ENCODE data around the gene GAGE12C.
"Not testable (repeated sequence)": the region's sequence is repeated elsewhere in the genome, so short reads cannot be mapped to it uniquely, and the experiment has no call there.

GAGE12C gene, protein sequence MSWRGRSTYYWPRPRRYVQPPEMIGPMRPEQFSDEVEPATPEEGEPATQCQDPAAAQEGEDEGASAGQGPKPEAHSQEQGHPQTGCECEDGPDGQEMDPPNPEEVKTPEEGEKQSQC

DNA sequence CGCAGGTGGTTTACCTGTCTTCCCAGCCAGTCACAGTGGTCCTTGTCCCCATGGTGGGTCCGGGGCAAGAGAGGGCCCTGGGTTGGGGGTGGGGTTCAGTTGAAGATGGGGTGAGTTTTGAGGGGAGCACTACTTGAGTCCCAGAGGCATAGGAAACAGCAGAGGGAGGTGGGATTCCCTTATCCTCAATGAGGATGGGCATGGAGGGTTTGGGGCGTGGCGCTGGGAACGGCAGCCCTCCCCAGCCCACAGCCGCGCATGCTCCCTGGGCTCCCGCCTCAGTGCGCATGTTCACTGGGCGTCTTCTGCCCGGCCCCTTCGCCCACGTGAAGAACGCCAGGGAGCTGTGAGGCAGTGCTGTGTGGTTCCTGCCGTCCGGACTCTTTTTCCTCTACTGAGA, at the start of gene GAGE12C:
GAGE12C (plus strand) TSS at position 301 of the 400 bp plus-strand sequence. CDS start 1,155 bp downstream, outside the sequence.
- POLR2A ChIA-PET; DNase-seq (ENCODE audit: low read depth, low spot score); CTCF ChIA-PET: not testable (repeated sequence)

DNA sequence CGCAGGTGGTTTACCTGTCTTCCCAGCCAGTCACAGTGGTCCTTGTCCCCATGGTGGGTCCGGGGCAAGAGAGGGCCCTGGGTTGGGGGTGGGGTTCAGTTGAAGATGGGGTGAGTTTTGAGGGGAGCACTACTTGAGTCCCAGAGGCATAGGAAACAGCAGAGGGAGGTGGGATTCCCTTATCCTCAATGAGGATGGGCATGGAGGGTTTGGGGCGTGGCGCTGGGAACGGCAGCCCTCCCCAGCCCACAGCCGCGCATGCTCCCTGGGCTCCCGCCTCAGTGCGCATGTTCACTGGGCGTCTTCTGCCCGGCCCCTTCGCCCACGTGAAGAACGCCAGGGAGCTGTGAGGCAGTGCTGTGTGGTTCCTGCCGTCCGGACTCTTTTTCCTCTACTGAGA, 9.5 kb downstream of the GAGE12C start, which contains the start of gene GAGE12D:
GAGE12D (plus strand) TSS at position 301 of the 400 bp plus-strand sequence. CDS start 1,155 bp downstream, outside the sequence.
- POLR2A ChIA-PET: not testable (repeated sequence)

More for the DNA sequence above, at the start of gene GAGE12C:
- not testable (repeated sequence) for H3K4me3 ChIP-seq (ENCODE audit: low read depth, low read length)

DNA sequence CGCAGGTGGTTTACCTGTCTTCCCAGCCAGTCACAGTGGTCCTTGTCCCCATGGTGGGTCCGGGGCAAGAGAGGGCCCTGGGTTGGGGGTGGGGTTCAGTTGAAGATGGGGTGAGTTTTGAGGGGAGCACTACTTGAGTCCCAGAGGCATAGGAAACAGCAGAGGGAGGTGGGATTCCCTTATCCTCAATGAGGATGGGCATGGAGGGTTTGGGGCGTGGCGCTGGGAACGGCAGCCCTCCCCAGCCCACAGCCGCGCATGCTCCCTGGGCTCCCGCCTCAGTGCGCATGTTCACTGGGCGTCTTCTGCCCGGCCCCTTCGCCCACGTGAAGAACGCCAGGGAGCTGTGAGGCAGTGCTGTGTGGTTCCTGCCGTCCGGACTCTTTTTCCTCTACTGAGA, 19.0 kb downstream of the GAGE12C start, which contains the start of gene GAGE12E:
GAGE12E (plus strand) TSS at position 301 of the 400 bp plus-strand sequence. CDS start 1,155 bp downstream, outside the sequence.
- POLR2A ChIA-PET: not testable (repeated sequence)

More for the DNA sequence above, 9.5 kb downstream of the GAGE12C start, which contains the start of gene GAGE12D:
- H3K4me3 ChIP-seq (ENCODE audit: low read depth, low read length); DNase-seq (ENCODE audit: low read depth, low spot score); CTCF ChIA-PET: not testable (repeated sequence)

DNA sequence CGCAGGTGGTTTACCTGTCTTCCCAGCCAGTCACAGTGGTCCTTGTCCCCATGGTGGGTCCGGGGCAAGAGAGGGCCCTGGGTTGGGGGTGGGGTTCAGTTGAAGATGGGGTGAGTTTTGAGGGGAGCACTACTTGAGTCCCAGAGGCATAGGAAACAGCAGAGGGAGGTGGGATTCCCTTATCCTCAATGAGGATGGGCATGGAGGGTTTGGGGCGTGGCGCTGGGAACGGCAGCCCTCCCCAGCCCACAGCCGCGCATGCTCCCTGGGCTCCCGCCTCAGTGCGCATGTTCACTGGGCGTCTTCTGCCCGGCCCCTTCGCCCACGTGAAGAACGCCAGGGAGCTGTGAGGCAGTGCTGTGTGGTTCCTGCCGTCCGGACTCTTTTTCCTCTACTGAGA, 28.6 kb downstream of the GAGE12C start, which contains the start of gene GAGE12F:
GAGE12F (plus strand) TSS at position 301 of the 400 bp plus-strand sequence. CDS start 1,155 bp downstream, outside the sequence.
- CTCF ChIA-PET; DNase-seq (ENCODE audit: low read depth, low spot score); POLR2A ChIA-PET; H3K4me3 ChIP-seq (ENCODE audit: low read depth, low read length): not testable (repeated sequence)

More for the DNA sequence above, 19.0 kb downstream of the GAGE12C start, which contains the start of gene GAGE12E:
- CTCF ChIA-PET; DNase-seq (ENCODE audit: low read depth, low spot score); H3K4me3 ChIP-seq (ENCODE audit: low read depth, low read length): not testable (repeated sequence)

DNA sequence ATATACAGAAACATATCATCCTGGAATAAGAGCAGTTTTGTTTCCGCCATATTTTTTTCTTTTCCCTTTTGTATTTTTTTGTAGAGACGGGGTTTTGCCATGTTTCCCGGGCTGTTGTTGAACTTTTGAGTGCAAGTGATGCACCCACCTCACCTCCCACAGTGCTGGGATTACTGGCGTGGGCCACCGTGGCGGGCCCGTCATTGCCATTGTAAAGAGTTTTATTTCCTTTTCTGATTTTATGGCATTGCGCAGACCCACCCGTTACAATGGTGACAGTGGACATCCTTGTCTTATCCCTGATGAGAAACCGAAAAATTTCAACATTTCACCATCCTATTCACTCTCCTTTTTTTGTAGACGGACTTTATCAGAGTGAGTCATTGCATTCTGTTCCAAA, 36.8 kb downstream of the GAGE12C start:
- DNase-seq (ENCODE audit: low read depth, low spot score); POLR2A ChIA-PET; H3K4me3 ChIP-seq (ENCODE audit: low read depth, low read length); CTCF ChIA-PET: not testable (repeated sequence)

DNA sequence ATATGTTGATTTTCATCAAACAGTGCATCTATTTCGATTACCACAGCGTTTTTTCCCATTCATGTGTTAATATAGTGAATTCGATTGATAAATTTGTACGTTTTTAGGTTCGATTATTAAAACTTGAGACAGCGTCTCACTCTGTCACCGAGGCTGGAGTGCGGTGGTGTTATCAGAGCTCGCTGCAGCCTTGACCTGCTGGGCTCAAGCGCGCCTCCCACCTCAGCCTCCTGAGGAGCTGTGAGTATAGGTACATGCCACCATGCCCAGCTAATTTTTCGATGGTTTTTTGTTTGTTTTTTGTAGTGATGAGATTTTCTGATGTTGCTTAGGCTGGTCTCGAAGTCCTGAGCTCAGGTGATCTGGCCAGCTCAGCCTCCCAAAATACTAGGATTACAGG, 37.2 kb downstream of the GAGE12C start:
- CTCF ChIA-PET; POLR2A ChIA-PET; DNase-seq (ENCODE audit: low read depth, low spot score); H3K4me3 ChIP-seq (ENCODE audit: low read depth, low read length): not testable (repeated sequence)

DNA sequence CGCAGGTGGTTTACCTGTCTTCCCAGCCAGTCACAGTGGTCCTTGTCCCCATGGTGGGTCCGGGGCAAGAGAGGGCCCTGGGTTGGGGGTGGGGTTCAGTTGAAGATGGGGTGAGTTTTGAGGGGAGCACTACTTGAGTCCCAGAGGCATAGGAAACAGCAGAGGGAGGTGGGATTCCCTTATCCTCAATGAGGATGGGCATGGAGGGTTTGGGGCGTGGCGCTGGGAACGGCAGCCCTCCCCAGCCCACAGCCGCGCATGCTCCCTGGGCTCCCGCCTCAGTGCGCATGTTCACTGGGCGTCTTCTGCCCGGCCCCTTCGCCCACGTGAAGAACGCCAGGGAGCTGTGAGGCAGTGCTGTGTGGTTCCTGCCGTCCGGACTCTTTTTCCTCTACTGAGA, 38.1 kb downstream of the GAGE12C start, which contains the start of gene GAGE12G:
GAGE12G (plus strand) TSS at position 301 of the 400 bp plus-strand sequence. CDS start 1,155 bp downstream, outside the sequence.
- DNase-seq (ENCODE audit: low read depth, low spot score); H3K4me3 ChIP-seq (ENCODE audit: low read depth, low read length); POLR2A ChIA-PET; CTCF ChIA-PET: not testable (repeated sequence)

DNA sequence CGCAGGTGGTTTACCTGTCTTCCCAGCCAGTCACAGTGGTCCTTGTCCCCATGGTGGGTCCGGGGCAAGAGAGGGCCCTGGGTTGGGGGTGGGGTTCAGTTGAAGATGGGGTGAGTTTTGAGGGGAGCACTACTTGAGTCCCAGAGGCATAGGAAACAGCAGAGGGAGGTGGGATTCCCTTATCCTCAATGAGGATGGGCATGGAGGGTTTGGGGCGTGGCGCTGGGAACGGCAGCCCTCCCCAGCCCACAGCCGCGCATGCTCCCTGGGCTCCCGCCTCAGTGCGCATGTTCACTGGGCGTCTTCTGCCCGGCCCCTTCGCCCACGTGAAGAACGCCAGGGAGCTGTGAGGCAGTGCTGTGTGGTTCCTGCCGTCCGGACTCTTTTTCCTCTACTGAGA, 47.7 kb downstream of the GAGE12C start, which contains the start of gene GAGE12H:
GAGE12H (plus strand) TSS at position 301 of the 400 bp plus-strand sequence. CDS start 1,155 bp downstream, outside the sequence.
- H3K4me3 ChIP-seq (ENCODE audit: low read depth, low read length); DNase-seq (ENCODE audit: low read depth, low spot score); CTCF ChIA-PET; POLR2A ChIA-PET: not testable (repeated sequence)
